Activated CD8-positive, alpha-beta T cell treated with anti-CD3 and anti-CD28 coated beads for 36 hours (primary cell): ENCODE measurements around the gene TDRD3. TPM values are rescaled to one million over a fixed set of nuclear protein-coding genes. Genes with fewer than 3 reads are reported as not detected.

Source experiments
- ATAC-seq: fragments of 200-7000 bp; cut with Tn5 transposase; one replicate; pipeline ENCODE4 v1.10.0; 2021; ENCODE audit warnings: mild to moderate bottlenecking, moderate library complexity
- CTCF ChIA-PET: fragments of 350-600 bp; sonication (Branson Sonifier 250); formaldehyde crosslinking; loops from one replicate; lab custom pipeline; 2021; ENCODE audit warnings: antibody characterized with exemption; lab: Charles Lee
- POLR2A ChIA-PET: fragments of 350-600 bp; sonication (Branson Sonifier 250); formaldehyde crosslinking; loops from one replicate; lab custom pipeline; 2021; ENCODE audit warnings: antibody characterized with exemption; lab: Charles Lee
- DNase-seq: peaks from one replicate; pipeline ENCODE4 v3.0.0-alpha.2; 2020
- H3K27ac Mint-ChIP-seq: one replicate; pipeline ENCODE4 v1.8.0; 2021; ENCODE audit warnings: mild to moderate bottlenecking, mixed read lengths
- H3K27me3 Mint-ChIP-seq: one replicate; pipeline ENCODE4 v1.8.0; 2021; ENCODE audit warnings: mixed read lengths
- H3K36me3 Mint-ChIP-seq: one replicate; pipeline ENCODE4 v1.8.0; 2021; ENCODE audit warnings: low read depth, mixed read lengths
- H3K4me1 Mint-ChIP-seq: one replicate; pipeline ENCODE4 v1.8.0; 2021; ENCODE audit warnings: low read depth, mixed read lengths
- H3K4me3 Mint-ChIP-seq: one replicate; pipeline ENCODE4 v1.8.0; 2021; ENCODE audit warnings: mild to moderate bottlenecking, moderate library complexity, mixed read lengths
- H3K9me3 Mint-ChIP-seq: one replicate; pipeline ENCODE4 v1.8.0; 2021; ENCODE audit warnings: mixed read lengths
- intact Hi-C: fragments of 100-400 bp; cut with micrococcal nuclease; formaldehyde crosslinking; loops from one replicate; pipeline ENCODE4 v1.10.0; 2022
- total RNA-seq, 2 experiments: library from RNA; stranded (reverse); gene quantifications; one replicate each; pipeline ENCODE4 v1.2.3, GENCODE V29; 2021
- TF ChIP-seq, protein P1 (sequence below): fragments of 200-600 bp; IDR thresholded peaks from one replicate; pipeline ENCODE4 v1.8.0; 2022; ENCODE audit warnings: antibody characterized with exemption, mild to moderate bottlenecking

Gene TDRD3
- total RNA-seq, 2 experiments from 2014 or later = 17.1 to 19.0 TPM

DNA sequence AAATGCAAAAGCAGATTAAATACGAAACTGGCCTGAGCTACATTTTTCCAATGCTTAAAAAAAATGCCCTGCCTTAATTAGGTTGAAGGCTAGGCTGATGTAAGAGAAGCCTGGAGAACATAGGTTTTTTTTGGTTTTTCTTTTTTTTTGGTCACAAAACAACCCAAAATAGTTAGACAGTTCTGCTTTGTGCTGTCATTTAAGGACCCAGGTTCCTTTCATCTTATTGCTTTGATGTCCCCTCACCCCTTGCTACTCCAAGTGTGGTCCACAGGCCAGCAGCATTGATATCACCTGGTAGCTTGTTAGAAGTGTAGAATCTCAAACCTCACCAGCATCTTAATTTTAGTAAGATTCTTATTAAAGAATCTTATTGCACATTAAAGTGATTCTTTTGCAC lies 14.4 kb downstream of the TDRD3 start:
- DNase-seq = no peak
- intact Hi-C loops = no loop called here
- POLR2A ChIA-PET = interaction anchor here (0.7 to 2.2 kb wide), 4 partner anchors 15 to 724 kb away, joined by 4 to 5 read pairs (median 4); partner anchors contain the start of gene TDRD3

DNA sequence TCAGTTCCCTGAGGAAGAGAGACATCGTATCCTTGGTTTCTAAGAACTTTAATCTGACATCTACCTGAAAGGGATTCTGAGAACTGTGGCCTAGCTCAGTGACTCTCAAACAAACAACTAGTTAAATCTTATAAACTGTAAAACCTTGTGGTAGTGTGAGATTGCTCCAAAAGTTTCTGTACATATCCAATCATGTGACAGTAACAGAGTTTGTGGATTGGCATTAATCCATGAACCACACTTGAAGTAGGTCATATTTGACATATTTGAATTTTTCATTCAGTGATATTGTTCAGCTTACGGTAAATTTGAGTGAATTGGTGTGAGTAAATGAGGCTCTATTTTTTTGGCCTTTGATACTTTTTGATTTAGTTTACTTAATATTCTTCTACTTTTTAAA lies 15.0 kb downstream of the TDRD3 start:
- Mint-ChIP-seq H3K27ac (no peak overlapping the region), H3K9me3 (no peaks in the 10 kb centered on the region), H3K4me3 (no peak overlapping the region), H3K4me1 (peaks cover 43% of the 10 kb centered on the region), H3K27me3 (no peaks in the 10 kb centered on the region), H3K36me3 (peaks cover 15% of the 10 kb centered on the region)
- ATAC-seq = no peak
- intact Hi-C loops = no loop called here
- ChIA-PET POLR2A (interaction anchor here (0.6 to 2.2 kb wide), 2 partner anchors 15 to 51 kb away, joined by 3 to 5 read pairs; partner anchors contain the start of gene TDRD3), CTCF (interaction anchor here (0.6 to 1.6 kb wide), 4 partner anchors 10 to 581 kb away, joined by 3 read pairs; no protein-coding TSS in a partner anchor)
- TF ChIP-seq, protein P1, sequence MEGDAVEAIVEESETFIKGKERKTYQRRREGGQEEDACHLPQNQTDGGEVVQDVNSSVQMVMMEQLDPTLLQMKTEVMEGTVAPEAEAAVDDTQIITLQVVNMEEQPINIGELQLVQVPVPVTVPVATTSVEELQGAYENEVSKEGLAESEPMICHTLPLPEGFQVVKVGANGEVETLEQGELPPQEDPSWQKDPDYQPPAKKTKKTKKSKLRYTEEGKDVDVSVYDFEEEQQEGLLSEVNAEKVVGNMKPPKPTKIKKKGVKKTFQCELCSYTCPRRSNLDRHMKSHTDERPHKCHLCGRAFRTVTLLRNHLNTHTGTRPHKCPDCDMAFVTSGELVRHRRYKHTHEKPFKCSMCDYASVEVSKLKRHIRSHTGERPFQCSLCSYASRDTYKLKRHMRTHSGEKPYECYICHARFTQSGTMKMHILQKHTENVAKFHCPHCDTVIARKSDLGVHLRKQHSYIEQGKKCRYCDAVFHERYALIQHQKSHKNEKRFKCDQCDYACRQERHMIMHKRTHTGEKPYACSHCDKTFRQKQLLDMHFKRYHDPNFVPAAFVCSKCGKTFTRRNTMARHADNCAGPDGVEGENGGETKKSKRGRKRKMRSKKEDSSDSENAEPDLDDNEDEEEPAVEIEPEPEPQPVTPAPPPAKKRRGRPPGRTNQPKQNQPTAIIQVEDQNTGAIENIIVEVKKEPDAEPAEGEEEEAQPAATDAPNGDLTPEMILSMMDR = no peak
- DNase-seq = no peak

More for the DNA sequence above, 14.4 kb downstream of the TDRD3 start:
- Mint-ChIP-seq H3K27ac (no peak overlapping the region), H3K36me3 (peaks cover 16% of the 10 kb centered on the region), H3K4me3 (no peak overlapping the region), H3K27me3 (no peaks in the 10 kb centered on the region), H3K4me1 (peaks cover 43% of the 10 kb centered on the region), H3K9me3 (no peaks in the 10 kb centered on the region)
- TF ChIP-seq, protein P1 = no peak
- peak; percentile 34 for ATAC-seq
- CTCF ChIA-PET = interaction anchor here (0.6 to 1.6 kb wide), 4 partner anchors 9 to 580 kb away, joined by 3 read pairs; no protein-coding TSS in a partner anchor

DNA sequence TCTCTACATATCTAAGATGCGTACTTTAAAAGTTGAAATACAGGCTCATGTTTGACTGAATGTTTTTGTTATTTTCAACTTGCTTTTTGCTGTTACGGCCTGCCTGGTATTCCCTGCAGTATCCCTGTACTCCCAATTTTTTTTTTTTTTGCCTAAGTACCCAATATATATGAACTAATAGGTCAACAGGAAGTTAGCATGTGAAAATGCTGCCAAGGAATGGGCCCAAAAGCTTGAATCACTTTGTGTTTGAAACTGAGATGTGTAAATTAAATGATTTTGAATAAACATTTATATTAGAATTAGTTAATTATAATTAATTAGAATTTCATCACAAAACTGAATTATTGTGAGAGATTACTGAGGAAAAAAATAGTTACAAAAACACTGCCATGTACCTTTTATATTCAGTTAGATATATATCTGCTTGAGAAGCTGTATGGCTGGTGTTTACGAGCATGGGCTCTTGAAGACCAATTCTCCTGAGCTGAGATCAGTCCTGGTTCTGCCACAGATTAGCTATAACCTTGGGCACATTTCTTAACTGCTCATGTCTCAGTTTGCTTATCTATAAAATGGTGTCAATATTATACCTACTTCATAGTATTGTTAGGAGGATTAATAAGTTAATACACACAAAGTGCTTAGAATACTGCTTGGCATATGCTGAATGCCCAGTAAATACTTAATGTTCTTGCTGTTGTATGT lies 16.0 kb downstream of the TDRD3 start:
- POLR2A ChIA-PET = interaction anchor here (2.2 kb wide), 1 partner anchor 17 kb away, joined by 5 read pairs; the partner anchor contains the start of gene TDRD3
- H3K27me3 Mint-ChIP-seq = no peaks in the 10 kb centered on the region
- CTCF ChIA-PET = interaction anchor here (1.1 to 1.6 kb wide), 2 partner anchors 9 to 84 kb away, joined by 3 read pairs; no protein-coding TSS in a partner anchor
- TF ChIP-seq, protein P1 = no peak
- H3K27ac Mint-ChIP-seq = no peak overlapping the region
- ATAC-seq = no peak
- H3K4me3 Mint-ChIP-seq = no peak overlapping the region
- H3K9me3 Mint-ChIP-seq = no peaks in the 10 kb centered on the region
- no peak for DNase-seq
- peaks cover 48% of the 10 kb centered on the region for H3K4me1 Mint-ChIP-seq
- intact Hi-C loops = no loop called here
- H3K36me3 Mint-ChIP-seq = peaks cover 14% of the 10 kb centered on the region

DNA sequence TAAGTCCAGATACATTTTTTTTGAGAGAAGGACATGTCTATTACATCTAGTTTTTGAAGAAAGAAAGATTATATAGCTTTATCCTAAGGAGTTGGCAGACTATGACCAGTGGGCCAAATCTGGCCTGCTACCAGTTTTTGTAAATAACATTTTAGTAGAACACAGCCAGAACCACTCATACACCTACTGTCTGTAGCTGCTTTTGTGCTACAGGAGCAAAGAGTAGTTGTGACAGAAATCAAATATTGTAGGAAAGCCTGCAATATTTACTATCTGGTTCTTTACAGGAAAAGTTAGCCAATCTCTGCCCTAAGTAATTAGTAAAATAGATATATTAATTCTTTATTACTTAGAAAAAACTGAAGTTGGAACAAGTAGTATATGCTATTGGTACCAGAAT lies 17.2 kb downstream of the TDRD3 start:
- H3K4me1 Mint-ChIP-seq = peaks cover 48% of the 10 kb centered on the region
- intact Hi-C loops = no loop called here
- H3K36me3 Mint-ChIP-seq = peaks cover 10% of the 10 kb centered on the region
- TF ChIP-seq, protein P1 = no peak
- no peak for DNase-seq
- no peak for ATAC-seq
- ChIA-PET POLR2A (no interaction called here), CTCF (interaction anchor here (0.7 kb wide), 1 partner anchor 23 kb away, joined by 3 read pairs; no protein-coding TSS in a partner anchor)
- no peak overlapping the region for H3K4me3 Mint-ChIP-seq
- H3K27ac Mint-ChIP-seq = no peak overlapping the region
- no peaks in the 10 kb centered on the region for H3K9me3 Mint-ChIP-seq
- no peaks in the 10 kb centered on the region for H3K27me3 Mint-ChIP-seq

DNA sequence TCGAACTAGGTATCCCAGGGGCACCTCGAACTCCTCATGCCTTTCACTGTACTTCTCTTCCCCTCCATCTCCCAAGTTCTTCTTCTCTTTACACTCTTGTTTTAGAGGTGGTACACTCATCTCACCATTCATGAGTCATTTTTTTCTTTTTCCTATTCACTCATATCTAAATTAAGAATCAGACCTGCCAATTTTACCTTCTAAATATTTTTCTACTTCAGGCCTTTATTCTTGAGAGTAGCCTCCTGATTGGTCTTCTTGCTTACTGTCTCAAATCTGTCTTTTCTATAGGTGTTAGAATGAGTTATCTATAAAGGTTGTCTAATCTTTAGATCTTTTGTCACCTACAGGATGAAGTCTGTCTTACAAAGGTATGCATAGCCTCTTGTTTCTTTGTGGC lies 20.7 kb downstream of the TDRD3 start:
- no peak overlapping the region for H3K4me3 Mint-ChIP-seq
- no peaks in the 10 kb centered on the region for H3K27me3 Mint-ChIP-seq
- H3K4me1 Mint-ChIP-seq = peaks cover 20% of the 10 kb centered on the region
- peaks cover 10% of the 10 kb centered on the region for H3K36me3 Mint-ChIP-seq
- ATAC-seq (peak; percentile 78), DNase-seq (no peak)
- peak overlapping the region; percentile 56 for H3K27ac Mint-ChIP-seq
- intact Hi-C loops = no loop called here
- POLR2A ChIA-PET = interaction anchor here (0.9 kb wide), 2 partner anchors 14 to 21 kb away, joined by 3 read pairs; partner anchors contain the start of gene TDRD3
- TF ChIP-seq, protein P1 = no peak
- peaks cover 5% of the 10 kb centered on the region for H3K9me3 Mint-ChIP-seq
- CTCF ChIA-PET = interaction anchor here (1.9 kb wide), 1 partner anchor 21 kb away, joined by 7 read pairs; the partner anchor contains the start of gene TDRD3
